ENCODE measurements around the gene PCBP2.

The PCBP2 gene

DNA sequence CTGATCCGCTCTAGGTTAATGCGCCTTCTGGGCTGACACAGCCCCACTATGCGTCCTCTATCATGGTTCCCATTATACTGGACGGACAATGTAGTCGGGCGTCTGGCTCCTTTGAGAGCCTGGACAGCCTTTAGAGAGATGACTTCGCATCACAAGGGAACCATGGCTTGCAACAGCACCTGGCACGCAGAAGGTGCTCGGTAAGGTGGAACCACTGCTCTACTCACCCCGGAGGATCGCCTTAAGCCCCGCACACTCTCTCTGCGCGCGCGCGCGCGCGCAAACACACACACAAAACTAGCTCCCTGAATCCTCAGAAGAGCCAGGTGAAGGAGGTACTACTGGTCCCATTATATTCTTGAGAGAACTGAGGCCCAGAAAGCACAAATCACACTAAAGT is 40.3 kb downstream of the PCBP2 start:
- H3K36me3 ChIP-seq: peaks cover 10 to 25% (median 11%) of the 10 kb centered on the region in 11 experiments; a peak in 21 of 22 replicates
- H3K9ac ChIP-seq: peak overlapping the region; percentile 14 to 80 (median 76); a peak in 17 of 22 replicates
- H3K9me3 ChIP-seq (replicated peaks in 1 of 11): no peaks in the 10 kb centered on the region
- H4K20me1 ChIP-seq: peaks cover under 1 to 30% (median 11%) of the 10 kb centered on the region in 11 experiments; a peak in 20 of 22 replicates
- H3K27ac ChIP-seq: peak overlapping the region; percentile 59 to 84 (median 77); a peak in 20 of 22 replicates
- no peak for TF ChIP-seq Cebpa-rat (IDR thresholded peaks at IDR 0.05)
- H3K27me3 ChIP-seq: no peaks in the 10 kb centered on the region
- peaks cover 48 to 67% (median 60%) of the 10 kb centered on the region in 10 experiments for H3K4me1 ChIP-seq
- H3K4me3 ChIP-seq: peak overlapping the region in 7 of 10 experiments; percentile 54 to 69 (median 64); a peak in 11 of 20 replicates
- H3K4me2 ChIP-seq: peak overlapping the region; percentile 77 to 97 (median 90)

GRCh38 chr12:53492830-53493609 is 41.1 kb downstream of the PCBP2 start:
- peak overlapping the region; percentile 58 to 80 (median 76) for H3K9ac ChIP-seq
- H3K4me3 ChIP-seq: peak overlapping the region; percentile 54 to 69 (median 62)
- peaks cover 57 to 75% (median 68%) of the 10 kb centered on the region in 10 experiments for H3K4me1 ChIP-seq
- no peak for TF ChIP-seq Cebpa-rat (IDR thresholded peaks at IDR 0.05)
- no peaks in the 10 kb centered on the region for H3K27me3 ChIP-seq
- peak overlapping the region; percentile 77 to 97 (median 90) for H3K4me2 ChIP-seq
- peaks cover 1 to 16% (median 3%) of the 10 kb centered on the region in 11 experiments; a peak in 20 of 22 replicates for H3K36me3 ChIP-seq
- no peaks in the 10 kb centered on the region for H3K9me3 ChIP-seq (replicated peaks in 1 of 11)
- H3K27ac ChIP-seq: peak overlapping the region; percentile 64 to 84 (median 77)
- H4K20me1 ChIP-seq: peaks cover 0 to 22% (median 3%) of the 10 kb centered on the region in 11 experiments; a peak in 13 of 22 replicates

DNA sequence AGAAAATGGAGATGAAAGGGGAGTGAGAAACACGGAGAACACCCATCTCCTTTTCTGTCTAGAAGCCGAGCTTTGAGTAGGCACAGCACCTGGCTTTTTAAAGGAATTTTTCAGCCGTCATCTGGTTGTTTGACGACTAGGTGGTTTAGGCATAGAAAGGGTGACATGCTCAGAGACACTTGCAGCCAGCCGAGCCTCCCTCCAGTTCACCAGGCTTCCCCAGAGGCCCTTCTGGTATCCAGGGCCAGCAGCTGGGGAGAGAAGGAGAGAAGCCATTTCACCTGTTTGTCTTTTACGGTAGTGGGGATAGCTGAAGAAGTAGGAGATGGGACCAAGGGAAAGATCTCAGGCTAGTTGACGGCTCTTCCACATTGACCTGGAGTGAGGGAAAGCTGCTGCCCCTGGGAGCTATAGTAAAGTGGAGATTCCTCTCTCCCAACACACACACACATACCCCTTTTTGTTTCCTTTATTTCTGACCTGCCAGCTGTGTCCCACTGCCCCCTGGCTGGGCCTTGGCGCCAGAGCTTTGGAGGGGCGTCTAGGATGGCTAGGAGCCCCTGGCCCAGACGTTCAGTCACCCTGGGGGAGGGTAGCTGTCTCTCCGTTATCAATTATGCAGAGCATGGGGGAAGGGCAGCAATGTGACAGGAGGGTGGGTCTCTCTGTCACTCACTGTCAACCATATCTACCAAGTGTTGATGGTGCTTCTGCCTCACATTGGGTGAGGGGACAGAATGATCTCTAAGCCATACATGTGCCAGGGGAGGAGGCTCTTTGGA is 41.9 kb downstream of the PCBP2 start:
- Histone ChIP-seq H3K9ac (peak overlapping the region; percentile 58 to 80 (median 76)), H3K9me3 (replicated peaks in 1 of 11) (no peaks in the 10 kb centered on the region), H3K4me3 (peak overlapping the region; percentile 54 to 69 (median 62)), H3K27me3 (no peaks in the 10 kb centered on the region), H3K27ac (peak overlapping the region; percentile 64 to 84 (median 77); a peak in 21 of 22 replicates), H4K20me1 (peaks cover 0 to 14% (median 0%) of the 10 kb centered on the region in 11 experiments; a peak in 4 of 22 replicates), H3K4me1 (peaks cover 65 to 83% (median 76%) of the 10 kb centered on the region in 10 experiments), H3K36me3 (0 out of 22 replicates have a peak, but pooled peaks cover 0 to 13% (median 0%) of the 10 kb centered on the region in 11 experiments), H3K4me2 (peak overlapping the region; percentile 77 to 97 (median 90))
- no peak for TF ChIP-seq Cebpa-rat (IDR thresholded peaks at IDR 0.05)

GRCh38 chr12:53495903-53496751 is 44.2 kb downstream of the PCBP2 start:
- Histone ChIP-seq H3K4me2 (peak overlapping the region in 10 of 11 experiments; percentile 2 to 98 (median 84); a peak in 15 of 22 replicates), H3K4me1 (peaks cover 67 to 82% (median 78%) of the 10 kb centered on the region in 10 experiments), H3K4me3 (no peak overlapping the region), H4K20me1 (no peaks in the 10 kb centered on the region; a peak in 1 of 22 replicates), H3K9ac (peak overlapping the region in 3 of 11 experiments; percentile 2 to 21 (median 20); a peak in 3 of 22 replicates), H3K27ac (peak overlapping the region in 4 of 11 experiments; percentile 0 to 32 (median 15); a peak in 4 of 22 replicates), H3K9me3 (replicated peaks in 1 of 11) (no peaks in the 10 kb centered on the region), H3K36me3 (0 out of 22 replicates have a peak, but pooled peaks cover 0 to 5% (median 0%) of the 10 kb centered on the region in 11 experiments), H3K27me3 (no peaks in the 10 kb centered on the region)
- TF ChIP-seq Cebpa-rat (IDR thresholded peaks at IDR 0.05): no peak

DNA sequence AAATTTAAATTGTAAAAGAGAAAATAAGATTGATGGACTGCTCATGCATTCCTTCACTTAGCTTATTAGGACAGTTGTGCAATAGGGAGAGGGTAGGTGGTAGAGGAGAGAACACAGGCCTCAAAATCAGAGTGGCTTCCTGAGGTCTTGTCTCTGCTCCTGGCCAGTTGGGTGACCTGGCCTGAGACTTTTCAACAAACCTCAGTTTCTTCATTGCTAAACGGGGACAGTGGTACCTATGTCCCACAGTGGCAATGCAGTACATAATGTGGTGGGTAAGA is 44.8 kb downstream of the PCBP2 start:
- Histone ChIP-seq H3K4me2 (peak overlapping the region in 8 of 11 experiments; percentile 18 to 98 (median 88); a peak in 12 of 22 replicates), H3K9ac (no peak overlapping the region)

GRCh38 chr12:53497461-53497860 is 45.6 kb downstream of the PCBP2 start:
- Histone ChIP-seq H3K36me3 (0 out of 22 replicates have a peak, but pooled peaks cover 0 to 5% (median 0%) of the 10 kb centered on the region in 11 experiments), H3K4me1 (peaks cover 69 to 81% (median 77%) of the 10 kb centered on the region in 10 experiments), H3K4me2 (peak overlapping the region; percentile 77 to 98 (median 90); a peak in 16 of 22 replicates), H3K9ac (no peak overlapping the region), H3K27ac (no peak overlapping the region), H3K27me3 (no peaks in the 10 kb centered on the region), H4K20me1 (peaks cover 0 to 5% (median 0%) of the 10 kb centered on the region in 11 experiments; a peak in 2 of 22 replicates), H3K4me3 (no peak overlapping the region), H3K9me3 (replicated peaks in 1 of 11) (no peaks in the 10 kb centered on the region)
- no peak for TF ChIP-seq Cebpa-rat (IDR thresholded peaks at IDR 0.05)

More for the DNA sequence above, 44.8 kb downstream of the PCBP2 start:
- Histone ChIP-seq H4K20me1 (peaks cover 0 to under 1% (median 0%) of the 10 kb centered on the region in 11 experiments; a peak in 2 of 22 replicates), H3K9me3 (replicated peaks in 1 of 11) (no peaks in the 10 kb centered on the region), H3K4me1 (peaks cover 69 to 81% (median 77%) of the 10 kb centered on the region in 10 experiments), H3K27me3 (no peaks in the 10 kb centered on the region), H3K36me3 (0 out of 22 replicates have a peak, but pooled peaks cover 0 to 5% (median 0%) of the 10 kb centered on the region in 11 experiments), H3K4me3 (no peak overlapping the region), H3K27ac (no peak overlapping the region; a peak in 1 of 22 replicates)
- TF ChIP-seq Cebpa-rat (IDR thresholded peaks at IDR 0.05): 0 out of 22 replicates have a peak, but pooled peaks of 1 of the 11 experiments have one; percentile 6

- no peak for TF ChIP-seq Cebpa-rat (IDR thresholded peaks at IDR 0.05)
- H3K4me3 ChIP-seq: peak overlapping the region; percentile 58 to 79 (median 67); a peak in 18 of 20 replicates
- H4K20me1 ChIP-seq: peaks cover 0 to 11% (median 0%) of the 10 kb centered on the region in 11 experiments; a peak in 3 of 22 replicates
- no peaks in the 10 kb centered on the region for H3K27me3 ChIP-seq
- peak overlapping the region; percentile 77 to 98 (median 90) for H3K4me2 ChIP-seq
- H3K4me1 ChIP-seq: peaks cover 74 to 84% (median 81%) of the 10 kb centered on the region in 10 experiments
- peak overlapping the region in 8 of 11 experiments; percentile 0 to 98 (median 86); a peak in 9 of 22 replicates for H3K27ac ChIP-seq
- H3K9ac ChIP-seq: peak overlapping the region in 9 of 11 experiments; percentile 45 to 97 (median 95); a peak in 17 of 22 replicates
- H3K36me3 ChIP-seq: peaks cover 0 to 11% (median 4%) of the 10 kb centered on the region in 11 experiments; a peak in 9 of 22 replicates
- no peaks in the 10 kb centered on the region for H3K9me3 ChIP-seq (replicated peaks in 1 of 11)
Measured at GRCh38 chr12:53498235-53498630, 46.3 kb downstream of the PCBP2 start.
